Activated naive CD8-positive, alpha-beta T cell treated with anti-CD3 and anti-CD28 coated beads, Interleukin-2, amount 10 ng/mL, durations not matched to agents 7 days and 5 days (primary cell): Measurements from ENCODE around the gene NHSL2. TPM values are rescaled to one million over a fixed set of nuclear protein-coding genes. Genes with fewer than 3 reads are reported as not detected.
"Not testable (repeated sequence)": the region's sequence is repeated elsewhere in the genome, so short reads cannot be mapped to it uniquely, and the experiment has no call there.

Source experiments
- ATAC-seq: fragments of 150-1000 bp; cut with Tn5 transposase; one replicate; pipeline ENCODE4 v1.10.0; 2021; ENCODE audit warnings: low read depth, moderate library complexity
- POLR2A ChIA-PET: fragments of 350-600 bp; sonication (Branson Sonifier 250); formaldehyde crosslinking; loops from one replicate; lab custom pipeline; 2021; ENCODE audit warnings: antibody characterized with exemption; lab: Charles Lee
- DNase-seq: peaks from one replicate; pipeline ENCODE4 v3.0.0; 2021
- H3K27ac Mint-ChIP-seq: one replicate; pipeline ENCODE4 v1.8.0; 2022; ENCODE audit warnings: mild to moderate bottlenecking, mixed read lengths
- H3K27me3 Mint-ChIP-seq: one replicate; pipeline ENCODE4 v1.8.0; 2022; ENCODE audit warnings: mild to moderate bottlenecking, moderate library complexity, mixed read lengths
- H3K36me3 Mint-ChIP-seq: one replicate; pipeline ENCODE4 v1.8.0; 2021; ENCODE audit warnings: mild to moderate bottlenecking, mixed read lengths
- H3K4me1 Mint-ChIP-seq: one replicate; pipeline ENCODE4 v1.8.0; 2021; ENCODE audit warnings: mixed read lengths
- H3K4me3 Mint-ChIP-seq: one replicate; pipeline ENCODE4 v1.8.0; 2022; ENCODE audit warnings: mild to moderate bottlenecking, moderate library complexity, mixed read lengths
- H3K9me3 Mint-ChIP-seq: one replicate; pipeline ENCODE4 v1.8.0; 2021; ENCODE audit warnings: mixed read lengths
- total RNA-seq, 2 experiments: library from RNA; stranded (reverse); gene quantifications; one replicate each; pipeline ENCODE4 v1.2.3, GENCODE V29; 2021

The NHSL2 gene
- total RNA-seq, 2 experiments from 2014 or later: 1.6 TPM

- peaks cover 6% of the 10 kb centered on the region for H3K27me3 Mint-ChIP-seq
- peaks cover 2% of the 10 kb centered on the region for H3K36me3 Mint-ChIP-seq
- H3K4me3 Mint-ChIP-seq: no peak overlapping the region
- no peaks in the 10 kb centered on the region for H3K9me3 Mint-ChIP-seq
- H3K27ac Mint-ChIP-seq: no peak overlapping the region
- ATAC-seq: no peak
- H3K4me1 Mint-ChIP-seq: peaks cover 17% of the 10 kb centered on the region
- POLR2A ChIA-PET: no interaction called here
- no peak for DNase-seq
These were observed 231.6 kb downstream of the NHSL2 start for GRCh38 chrX:72142094-72142793.

GRCh38 chrX:72142794-72143608 is 232.4 kb downstream of the NHSL2 start:
- Mint-ChIP-seq H3K27me3 (peaks cover 6% of the 10 kb centered on the region), H3K4me3 (no peak overlapping the region), H3K9me3 (no peaks in the 10 kb centered on the region), H3K27ac (no peak overlapping the region), H3K36me3 (peaks cover 2% of the 10 kb centered on the region), H3K4me1 (peaks cover 17% of the 10 kb centered on the region)
- POLR2A ChIA-PET: no interaction called here
- no peak for DNase-seq
- ATAC-seq: no peak

GRCh38 chrX:72143609-72143907 is 232.9 kb downstream of the NHSL2 start:
- Mint-ChIP-seq H3K4me3 (no peak overlapping the region), H3K4me1 (peaks cover 17% of the 10 kb centered on the region), H3K36me3 (peaks cover 2% of the 10 kb centered on the region), H3K27me3 (peaks cover 6% of the 10 kb centered on the region), H3K9me3 (no peaks in the 10 kb centered on the region), H3K27ac (no peak overlapping the region)
- DNase-seq (no peak), ATAC-seq (no peak)
- POLR2A ChIA-PET: no interaction called here

- H3K4me1 Mint-ChIP-seq: peaks cover 17% of the 10 kb centered on the region
- H3K27ac Mint-ChIP-seq: no peak overlapping the region
- no peaks in the 10 kb centered on the region for H3K9me3 Mint-ChIP-seq
- POLR2A ChIA-PET: interaction anchor here (0.6 kb wide), 1 partner anchor 127 kb away, joined by 4 read pairs; no protein-coding TSS in a partner anchor
- H3K4me3 Mint-ChIP-seq: no peak overlapping the region
- peaks cover 2% of the 10 kb centered on the region for H3K36me3 Mint-ChIP-seq
- no peak for ATAC-seq
- peaks cover 6% of the 10 kb centered on the region for H3K27me3 Mint-ChIP-seq
- DNase-seq: no peak
These were observed 234.5 kb downstream of the NHSL2 start for GRCh38 chrX:72145181-72145580.

GRCh38 chrX:72146527-72146926 is 235.9 kb downstream of the NHSL2 start:
- Mint-ChIP-seq H3K27me3 (peaks cover 6% of the 10 kb centered on the region), H3K27ac (no peak overlapping the region), H3K36me3 (no peaks in the 10 kb centered on the region), H3K4me3 (no peak overlapping the region), H3K9me3 (no peaks in the 10 kb centered on the region), H3K4me1 (peaks cover 13% of the 10 kb centered on the region)
- no peak for DNase-seq
- POLR2A ChIA-PET: no interaction called here
- ATAC-seq: no peak

- no peak for DNase-seq
- no peak overlapping the region for H3K4me3 Mint-ChIP-seq
- H3K36me3 Mint-ChIP-seq: no peaks in the 10 kb centered on the region
- no peaks in the 10 kb centered on the region for H3K9me3 Mint-ChIP-seq
- ATAC-seq: no peak
- no peak overlapping the region for H3K27ac Mint-ChIP-seq
- H3K4me1 Mint-ChIP-seq: no peaks in the 10 kb centered on the region
- peaks cover 4% of the 10 kb centered on the region for H3K27me3 Mint-ChIP-seq
- POLR2A ChIA-PET: no interaction called here
These were observed 248.1 kb downstream of the NHSL2 start for GRCh38 chrX:72158773-72159172.

- no peaks in the 10 kb centered on the region for H3K36me3 Mint-ChIP-seq
- H3K9me3 Mint-ChIP-seq: no peaks in the 10 kb centered on the region
- H3K27ac Mint-ChIP-seq: no peak overlapping the region
- no peak overlapping the region for H3K4me3 Mint-ChIP-seq
- DNase-seq (no peak), ATAC-seq (no peak)
- no peaks in the 10 kb centered on the region for H3K4me1 Mint-ChIP-seq
- H3K27me3 Mint-ChIP-seq: peaks cover 6% of the 10 kb centered on the region
- POLR2A ChIA-PET: no interaction called here
These were observed 249.1 kb downstream of the NHSL2 start for GRCh38 chrX:72159769-72160168.

GRCh38 chrX:72165551-72165950 is 254.9 kb downstream of the NHSL2 start:
- Mint-ChIP-seq H3K4me3 (no peak overlapping the region), H3K27ac (no peak overlapping the region), H3K27me3 (peaks cover 2% of the 10 kb centered on the region), H3K36me3 (no peaks in the 10 kb centered on the region), H3K4me1 (peaks cover 2% of the 10 kb centered on the region), H3K9me3 (no peaks in the 10 kb centered on the region)
- DNase-seq (no peak), ATAC-seq (no peak)
- POLR2A ChIA-PET: no interaction called here

GRCh38 chrX:72169008-72169728 is 258.5 kb downstream of the NHSL2 start:
- DNase-seq (no peak), ATAC-seq (peak; percentile 91)
- peaks cover 2% of the 10 kb centered on the region for H3K4me1 Mint-ChIP-seq
- H3K27ac Mint-ChIP-seq: peak overlapping the region; percentile 93
- H3K27me3 Mint-ChIP-seq: peaks cover 2% of the 10 kb centered on the region
- POLR2A ChIA-PET: interaction anchor here (1.6 kb wide), 1 partner anchor 12 kb away, joined by 8 read pairs; the partner anchor contains the start of gene PIN4
- peak overlapping the region; percentile 78 for H3K4me3 Mint-ChIP-seq
- no peaks in the 10 kb centered on the region for H3K36me3 Mint-ChIP-seq
- no peaks in the 10 kb centered on the region for H3K9me3 Mint-ChIP-seq

- H3K27me3 Mint-ChIP-seq, H3K4me3 Mint-ChIP-seq, H3K27ac Mint-ChIP-seq, H3K9me3 Mint-ChIP-seq, H3K36me3 Mint-ChIP-seq, POLR2A ChIA-PET, ATAC-seq, H3K4me1 Mint-ChIP-seq, DNase-seq: not testable (repeated sequence)
These were observed 265.6 kb downstream of the NHSL2 start for GRCh38 chrX:72176289-72176688.

- no peak overlapping the region for H3K4me3 Mint-ChIP-seq
- no peak for DNase-seq
- ATAC-seq: no peak
- POLR2A ChIA-PET: no interaction called here
- no peak overlapping the region for H3K27ac Mint-ChIP-seq
- no peaks in the 10 kb centered on the region for H3K36me3 Mint-ChIP-seq
- H3K27me3 Mint-ChIP-seq: no peaks in the 10 kb centered on the region
- H3K9me3 Mint-ChIP-seq: no peaks in the 10 kb centered on the region
- peaks cover 4% of the 10 kb centered on the region for H3K4me1 Mint-ChIP-seq
These were observed 266.3 kb downstream of the NHSL2 start for GRCh38 chrX:72176981-72177380.

GRCh38 chrX:72180539-72180938 is 269.9 kb downstream of the NHSL2 start:
- no peaks in the 10 kb centered on the region for H3K9me3 Mint-ChIP-seq
- no peak for ATAC-seq
- H3K4me3 Mint-ChIP-seq: no peak overlapping the region

More at GRCh38 chrX:72180539-72180938, 269.9 kb downstream of the NHSL2 start:
- peaks cover 4% of the 10 kb centered on the region for H3K36me3 Mint-ChIP-seq
- no peak for DNase-seq
- POLR2A ChIA-PET: interaction anchor here (1.4 to 2.4 kb wide), 5 partner anchors 11 to 987 kb away, joined by 3 to 13 read pairs (median 8); partner anchors contain the start of genes ERCC6L and RPS4X
- no peaks in the 10 kb centered on the region for H3K27me3 Mint-ChIP-seq
- peaks cover 9% of the 10 kb centered on the region for H3K4me1 Mint-ChIP-seq
- H3K27ac Mint-ChIP-seq: no peak overlapping the region
